Fibroblast of skin of abdomen (primary cell): ENCODE data around the gene HOXD1.
A peak's percentile ranks its signal among the peaks of the same experiment; 100 is the strongest.

Experiments used
- DNase-seq: peaks from one replicate; pipeline ENCODE4 v3.0.0-alpha.2; 2013

The HOXD1 gene

GRCh38 chr2:176165370-176166050 is 23.0 kb upstream of the HOXD1 start:
- DNase-seq, result no peak

DNA sequence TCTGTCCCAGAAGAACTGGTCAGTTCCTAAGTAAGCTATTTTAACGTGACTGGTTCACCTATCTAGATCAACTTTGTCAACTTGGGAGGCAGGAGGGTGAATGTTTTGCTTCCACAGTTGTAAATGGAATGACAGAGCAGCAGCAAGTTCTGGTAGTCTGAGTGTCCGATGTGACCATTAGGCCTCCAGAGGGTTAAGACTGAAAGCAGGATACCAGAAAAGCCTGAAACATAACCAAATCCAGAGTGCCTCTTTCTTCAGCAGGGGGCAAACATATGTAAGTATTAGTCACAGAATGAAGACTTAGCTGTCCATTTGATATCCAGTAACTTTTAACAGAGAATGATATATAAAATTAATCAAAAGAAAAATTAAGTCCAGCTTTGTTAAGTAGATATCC is 22.2 kb upstream of the HOXD1 start:
- DNase-seq, result peak; percentile 49

DNA sequence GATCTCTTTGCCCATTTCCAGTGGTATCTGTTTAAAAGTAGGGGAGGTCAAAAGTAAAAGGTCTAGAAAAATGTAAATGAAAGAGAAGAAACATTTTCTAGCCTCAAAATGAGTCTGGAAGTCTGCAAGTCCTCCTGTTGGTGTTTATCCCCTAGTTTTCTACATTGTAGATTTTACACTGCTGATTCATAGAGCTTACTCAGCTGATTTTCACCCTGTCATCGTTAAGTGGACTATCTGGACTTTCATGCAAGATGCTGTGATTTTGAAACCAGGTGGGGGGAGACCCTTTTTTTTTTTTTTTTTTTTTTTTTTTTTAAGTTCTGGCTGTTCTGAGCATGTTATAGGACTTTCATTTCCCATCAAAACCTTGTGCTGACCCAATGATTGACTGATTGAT is 21.1 kb upstream of the HOXD1 start:
- DNase-seq, result peak; percentile 60

DNA sequence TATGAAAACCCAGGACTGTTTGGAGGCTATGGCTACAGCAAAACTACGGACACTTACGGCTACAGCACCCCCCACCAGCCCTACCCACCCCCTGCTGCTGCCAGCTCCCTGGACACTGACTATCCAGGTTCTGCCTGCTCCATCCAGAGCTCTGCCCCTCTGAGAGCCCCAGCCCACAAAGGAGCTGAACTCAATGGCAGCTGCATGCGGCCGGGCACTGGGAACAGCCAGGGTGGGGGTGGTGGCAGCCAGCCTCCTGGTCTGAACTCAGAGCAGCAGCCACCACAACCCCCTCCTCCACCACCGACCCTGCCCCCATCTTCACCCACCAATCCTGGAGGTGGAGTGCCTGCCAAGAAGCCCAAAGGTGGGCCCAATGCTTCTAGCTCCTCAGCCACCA is 19.3 kb upstream of the HOXD1 start:
- no peak for DNase-seq

- DNase-seq, result no peak
These were observed 18.8 kb upstream of the HOXD1 start for GRCh38 chr2:176169711-176170110.

DNA sequence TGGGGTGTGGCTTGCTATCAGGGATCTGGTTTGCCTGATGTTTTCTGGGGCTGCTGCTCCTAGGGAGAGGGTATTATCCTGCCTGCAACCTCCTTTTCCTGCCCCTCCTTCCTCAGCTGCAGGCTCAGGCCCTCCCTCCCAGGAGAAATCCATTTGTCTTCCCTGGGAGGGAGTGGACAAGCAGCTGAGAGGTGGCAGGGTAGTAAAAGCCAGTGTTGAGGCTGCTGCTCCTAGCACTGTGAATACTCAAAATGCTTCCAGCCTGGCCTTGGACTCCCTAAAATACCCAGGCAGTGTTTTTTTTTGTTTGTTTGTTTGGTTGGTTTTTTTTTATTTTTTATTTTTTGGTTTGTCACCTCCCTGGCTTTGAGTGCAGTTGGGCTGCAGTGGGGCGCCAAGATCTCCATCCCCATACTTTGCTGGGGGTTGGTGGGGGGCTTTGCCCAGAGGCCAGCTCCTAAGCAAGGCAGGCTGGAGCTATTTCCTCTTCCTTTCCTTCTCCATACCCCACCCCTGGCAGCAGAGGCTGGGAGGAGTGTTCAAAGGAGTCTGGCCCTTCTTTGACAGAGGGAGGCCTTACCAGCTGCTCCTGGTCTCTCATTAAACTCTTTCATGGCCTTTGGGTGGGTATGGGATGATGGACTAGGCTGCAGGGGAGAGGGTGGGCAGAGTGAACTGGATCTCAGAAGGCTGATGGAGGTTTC is 17.7 kb upstream of the HOXD1 start:
- no peak for DNase-seq

GRCh38 chr2:176171351-176172006 is 17.0 kb upstream of the HOXD1 start:
- DNase-seq, result peak; percentile 8

- no peak for DNase-seq
These were observed 16.2 kb upstream of the HOXD1 start for GRCh38 chr2:176172007-176172894.

DNA sequence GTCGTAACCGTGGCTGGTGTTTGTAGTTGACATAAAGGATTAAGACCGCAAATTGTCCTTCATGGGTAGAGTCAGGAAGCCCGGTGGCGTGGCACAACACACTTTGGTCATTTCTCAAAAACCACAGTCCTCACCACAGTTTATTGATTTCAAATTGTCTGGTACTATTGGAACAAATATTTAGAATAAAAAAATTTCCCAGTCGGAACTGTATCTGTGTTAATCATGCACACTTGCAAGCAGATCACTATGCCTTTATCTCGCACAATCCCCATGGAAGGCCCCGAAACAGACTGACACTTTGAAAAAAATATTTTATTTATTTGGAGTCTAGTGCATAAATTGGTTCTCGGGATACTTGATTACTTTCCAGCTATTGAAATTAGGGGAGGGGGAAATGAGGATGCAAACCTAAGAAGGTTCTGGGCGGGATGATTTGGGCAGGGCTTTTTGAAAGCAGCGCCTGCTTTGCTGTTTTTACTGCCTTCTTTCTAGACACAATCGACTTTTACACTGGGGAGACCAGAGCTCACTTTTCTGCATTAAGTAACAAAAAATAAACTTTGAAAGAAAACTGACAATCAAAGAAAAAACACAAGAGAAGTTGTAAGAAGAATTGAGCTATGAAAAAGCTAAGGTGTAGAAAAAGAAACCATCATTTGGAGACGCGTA is 15.4 kb upstream of the HOXD1 start:
- DNase-seq, result no peak

GRCh38 chr2:176173567-176174381 is 14.7 kb upstream of the HOXD1 start:
- no peak for DNase-seq

DNA sequence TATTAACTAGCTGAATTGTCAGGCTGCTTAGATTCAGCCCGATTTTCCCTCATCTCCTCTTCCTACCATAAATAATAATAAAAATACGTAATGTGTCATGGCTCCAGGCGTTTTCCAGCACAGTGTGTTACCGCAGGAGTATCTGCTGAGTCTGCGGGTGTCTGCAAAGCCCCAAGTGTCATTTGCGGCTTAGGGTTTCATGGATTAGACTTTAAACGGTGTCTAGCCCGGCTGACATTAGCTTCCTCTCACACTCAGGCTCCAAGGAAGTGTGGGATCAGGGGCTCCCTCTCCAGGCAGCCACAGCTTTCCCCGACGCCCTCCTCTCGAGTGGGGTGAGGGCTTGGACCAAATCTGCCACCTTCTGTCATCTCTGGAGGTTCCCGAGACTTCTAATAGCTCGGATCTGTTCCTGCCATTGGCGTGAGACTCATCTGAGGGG is 14.1 kb upstream of the HOXD1 start:
- DNase-seq, result peak; percentile 45

DNA sequence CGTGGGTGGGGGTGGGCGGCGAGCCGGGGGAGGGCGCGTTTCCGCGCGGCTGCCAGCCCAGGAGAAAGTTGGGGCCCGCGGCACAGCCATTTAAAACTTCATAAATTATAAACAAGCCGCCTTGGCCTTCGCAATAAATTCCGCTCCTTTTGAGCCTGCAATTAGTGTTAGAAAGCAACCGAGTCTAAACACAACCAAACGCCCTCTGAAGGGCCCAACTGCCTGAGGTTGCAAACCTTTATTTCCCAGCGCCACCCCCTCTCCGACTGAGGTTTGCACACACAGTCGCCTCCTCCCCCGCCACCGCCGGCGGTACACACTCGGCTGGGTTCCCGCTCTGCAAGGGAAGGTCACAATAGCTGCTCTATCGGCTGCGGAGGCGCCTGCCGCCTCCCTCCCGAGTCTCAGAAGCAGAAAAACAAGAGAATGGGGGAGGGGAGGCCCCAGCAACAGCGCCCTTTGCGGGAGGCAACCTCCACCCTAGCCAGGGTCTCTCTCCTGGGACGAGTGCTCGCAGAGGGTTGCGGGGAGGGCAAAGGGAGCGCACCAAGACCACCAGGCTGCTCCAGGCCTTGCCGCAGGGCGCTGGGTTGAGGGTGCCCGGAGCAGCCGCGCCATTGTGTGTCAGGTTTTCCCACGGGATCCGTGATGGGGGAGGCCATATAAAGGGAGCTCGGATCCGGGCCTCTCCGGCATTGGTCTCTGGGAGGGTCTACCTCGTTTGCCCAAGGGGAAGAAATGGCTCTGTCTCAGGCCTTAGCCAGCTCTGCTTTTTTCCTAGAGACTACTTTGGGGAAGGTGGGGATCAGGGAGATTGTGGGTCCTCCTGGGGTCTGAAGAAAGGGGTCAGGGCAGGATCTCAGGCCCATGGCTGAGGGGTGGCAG is 13.4 kb upstream of the HOXD1 start:
- peak; percentile 28 for DNase-seq

GRCh38 chr2:176175709-176176607 is 12.5 kb upstream of the HOXD1 start:
- DNase-seq, result no peak

- peak; percentile 12 for DNase-seq
These were observed 10.9 kb upstream of the HOXD1 start for GRCh38 chr2:176177580-176178037.

DNA sequence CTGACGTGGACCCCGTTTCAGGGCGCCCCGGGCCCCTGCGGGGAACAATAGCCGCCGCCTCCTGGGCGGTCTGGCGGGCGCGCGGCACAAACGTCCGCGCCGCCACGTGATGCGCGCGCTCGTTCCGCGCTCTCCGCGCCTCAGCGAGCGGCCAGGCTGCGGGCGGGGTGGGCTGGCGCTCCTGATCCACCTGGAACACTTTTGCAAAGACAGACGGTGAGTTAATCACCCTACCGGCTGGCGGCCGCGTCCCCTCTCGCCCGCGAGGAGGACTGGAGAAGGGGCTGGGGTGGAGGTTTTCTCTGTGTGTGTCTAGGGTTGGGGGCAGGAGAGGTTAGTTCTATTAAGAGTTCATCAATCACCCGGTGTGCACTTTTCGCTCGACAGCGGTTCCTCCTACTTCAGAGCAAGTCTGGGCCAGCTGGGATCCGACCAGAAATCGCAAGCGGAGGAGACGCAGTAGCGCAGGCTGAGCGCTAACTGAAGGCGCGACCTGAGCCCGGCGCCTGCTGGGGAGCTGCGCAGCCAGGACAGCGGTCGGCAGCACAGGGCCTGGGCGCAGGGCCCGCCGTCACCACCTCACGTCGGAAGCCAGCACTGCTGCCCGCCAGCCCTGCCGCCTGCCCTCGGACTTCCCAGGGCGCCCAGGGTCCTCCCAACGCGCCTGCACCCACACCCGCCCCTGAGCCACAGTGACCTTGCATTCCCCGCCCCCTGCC is 10.3 kb upstream of the HOXD1 start:
- peak; percentile 86 for DNase-seq

GRCh38 chr2:176178757-176179295 is 9.6 kb upstream of the HOXD1 start:
- DNase-seq, result no peak

GRCh38 chr2:176181551-176181950 is 6.9 kb upstream of the HOXD1 start:
- DNase-seq, result no peak

GRCh38 chr2:176182671-176183070 is 5.8 kb upstream of the HOXD1 start:
- no peak for DNase-seq
